Measurements from ENCODE around the gene NF2.

DNA sequence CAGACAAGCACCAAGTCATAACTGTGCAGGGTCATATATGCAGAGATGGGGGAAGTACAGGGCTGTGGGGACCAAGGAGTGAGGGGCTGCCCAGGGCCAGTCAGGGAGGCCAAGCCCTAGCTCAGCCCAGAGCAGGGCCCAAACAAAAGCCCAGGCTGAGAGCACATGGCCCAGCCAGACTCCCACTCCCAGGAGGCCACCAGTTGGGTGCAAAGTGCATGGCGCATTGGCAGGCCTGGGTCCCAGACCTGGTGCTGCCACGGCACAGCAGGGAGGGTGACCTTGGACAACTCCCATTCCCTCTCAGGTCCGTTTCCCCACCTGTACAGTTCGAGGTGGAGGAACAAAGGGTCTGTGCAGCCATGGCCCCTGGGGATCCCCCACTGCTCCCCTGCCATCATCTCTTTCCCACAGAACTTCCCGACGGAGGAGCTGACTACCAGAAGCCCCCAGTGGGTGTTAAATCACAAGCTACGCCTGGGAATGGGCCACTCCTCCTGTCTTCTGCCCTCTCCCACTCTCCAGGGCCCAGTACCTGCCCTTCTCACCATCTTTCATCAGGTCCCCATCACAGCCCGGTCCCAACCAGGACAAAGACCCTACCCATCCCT is 23.1 kb upstream of the NF2 start:
- TF ChIP-seq CTCF (IDR thresholded peaks at IDR 0.05) (no peak), POLR2AphosphoS5 (IDR thresholded peaks at IDR 0.05) (no peak), EP300 (IDR thresholded peaks at IDR 0.05; ENCODE audit: low read depth) (no peak), POLR2A (IDR thresholded peaks at IDR 0.05) (no peak)

All from transverse colon (tissue), 4 donors.